Measurements from ENCODE around the gene ATP10D. TPM values are rescaled to one million over a fixed set of nuclear protein-coding genes. Genes with fewer than 3 reads are reported as not detected.
"Not testable (repeated sequence)": the region's sequence is repeated elsewhere in the genome, so short reads cannot be mapped to it uniquely, and the experiment has no call there.

ATP10D gene
- total RNA-seq, 1 donor from 2014 or later: 49.0 TPM

- Mint-ChIP-seq H3K9me3 (ENCODE audit: low read depth) (no peaks in the 10 kb centered on the region), H3K4me1 (ENCODE audit: low read depth) (no peaks in the 10 kb centered on the region), H3K36me3 (ENCODE audit: low read depth) (peaks cover 36% of the 10 kb centered on the region), H3K27ac (ENCODE audit: unreplicated experiment) (no peak overlapping the region), H3K27me3 (ENCODE audit: low read depth) (no peaks in the 10 kb centered on the region), H3K4me3 (ENCODE audit: unreplicated experiment) (no peak overlapping the region)
- DNase-seq (ENCODE audit: low spot score): no peak
- TF ChIP-seq CTCF (IDR thresholded peaks at IDR 0.05): no peak
Observed at GRCh38 chr4:47553329-47554125, 68.5 kb downstream of the ATP10D start.

DNA sequence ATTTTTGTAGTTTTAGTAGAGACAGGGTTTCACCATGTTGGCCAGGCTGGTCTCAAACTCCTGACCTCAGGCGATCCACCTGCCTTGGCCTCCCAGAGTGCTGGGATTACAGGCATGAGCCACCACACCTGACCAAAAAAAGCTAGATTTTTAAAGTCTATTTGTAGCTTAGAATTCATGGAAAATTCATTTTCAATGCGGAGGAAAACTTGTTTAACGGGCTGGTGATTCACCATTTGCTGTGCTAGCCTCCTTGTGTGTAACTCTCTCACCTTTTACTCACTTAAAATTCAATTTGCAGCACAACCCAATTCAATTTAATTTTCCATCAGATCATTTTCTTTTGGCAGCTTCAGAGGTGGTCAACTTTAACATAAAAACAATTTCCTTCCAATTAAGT lies 70.8 kb downstream of the ATP10D start:
- H3K27ac Mint-ChIP-seq (ENCODE audit: unreplicated experiment); H3K4me3 Mint-ChIP-seq (ENCODE audit: unreplicated experiment); H3K27me3 Mint-ChIP-seq (ENCODE audit: low read depth); DNase-seq (ENCODE audit: low spot score); H3K9me3 Mint-ChIP-seq (ENCODE audit: low read depth); H3K4me1 Mint-ChIP-seq (ENCODE audit: low read depth): not testable (repeated sequence)
- H3K36me3 Mint-ChIP-seq (ENCODE audit: low read depth): peaks cover 33% of the 10 kb centered on the region

- TF ChIP-seq CTCF (IDR thresholded peaks at IDR 0.05): no peak
- H3K9me3 Mint-ChIP-seq (ENCODE audit: low read depth): no peaks in the 10 kb centered on the region
- no peak overlapping the region for H3K4me3 Mint-ChIP-seq (ENCODE audit: unreplicated experiment)
- no peaks in the 10 kb centered on the region for H3K4me1 Mint-ChIP-seq (ENCODE audit: low read depth)
- peaks cover 30% of the 10 kb centered on the region for H3K36me3 Mint-ChIP-seq (ENCODE audit: low read depth)
- no peaks in the 10 kb centered on the region for H3K27me3 Mint-ChIP-seq (ENCODE audit: low read depth)
- H3K27ac Mint-ChIP-seq (ENCODE audit: unreplicated experiment): no peak overlapping the region
- no peak for DNase-seq (ENCODE audit: low spot score)
Observed at GRCh38 chr4:47557255-47557654, 72.2 kb downstream of the ATP10D start.

GRCh38 chr4:47560682-47561081 lies 75.6 kb downstream of the ATP10D start:
- H3K27ac Mint-ChIP-seq (ENCODE audit: unreplicated experiment): no peak overlapping the region
- H3K36me3 Mint-ChIP-seq (ENCODE audit: low read depth): peaks cover 22% of the 10 kb centered on the region
- TF ChIP-seq CTCF (IDR thresholded peaks at IDR 0.05): no peak
- no peak overlapping the region for H3K4me3 Mint-ChIP-seq (ENCODE audit: unreplicated experiment)
- no peaks in the 10 kb centered on the region for H3K9me3 Mint-ChIP-seq (ENCODE audit: low read depth)
- H3K27me3 Mint-ChIP-seq (ENCODE audit: low read depth): no peaks in the 10 kb centered on the region
- H3K4me1 Mint-ChIP-seq (ENCODE audit: low read depth): peaks cover 13% of the 10 kb centered on the region
- DNase-seq (ENCODE audit: low spot score): no peak

DNA sequence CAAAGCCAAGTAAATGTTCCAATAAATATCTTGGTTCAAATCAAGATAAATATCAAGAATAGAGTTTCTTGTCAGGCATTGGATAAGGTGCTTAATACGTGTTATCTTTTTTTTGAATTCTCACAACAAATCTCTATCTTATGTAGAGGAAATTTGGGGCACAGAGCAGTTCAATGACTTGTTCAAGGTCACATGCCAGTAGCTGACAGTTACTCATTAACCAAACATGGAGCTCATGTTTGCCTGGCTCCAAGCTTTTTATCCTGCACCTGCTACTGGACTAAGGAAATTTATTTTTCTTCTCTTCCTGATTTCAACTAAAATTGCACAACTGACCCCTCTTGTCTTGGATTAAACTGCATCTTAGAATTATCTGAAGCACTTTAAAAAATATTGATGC lies 76.3 kb downstream of the ATP10D start:
- Mint-ChIP-seq H3K4me1 (ENCODE audit: low read depth) (peaks cover 16% of the 10 kb centered on the region), H3K4me3 (ENCODE audit: unreplicated experiment) (no peak overlapping the region), H3K27me3 (ENCODE audit: low read depth) (no peaks in the 10 kb centered on the region), H3K36me3 (ENCODE audit: low read depth) (peaks cover 22% of the 10 kb centered on the region), H3K9me3 (ENCODE audit: low read depth) (no peaks in the 10 kb centered on the region), H3K27ac (ENCODE audit: unreplicated experiment) (no peak overlapping the region)
- no peak for TF ChIP-seq CTCF (IDR thresholded peaks at IDR 0.05)
- DNase-seq (ENCODE audit: low spot score): no peak

- TF ChIP-seq CTCF (IDR thresholded peaks at IDR 0.05): no peak
- Mint-ChIP-seq H3K27ac (ENCODE audit: unreplicated experiment) (no peak overlapping the region), H3K4me1 (ENCODE audit: low read depth) (peaks cover 16% of the 10 kb centered on the region), H3K36me3 (ENCODE audit: low read depth) (peaks cover 25% of the 10 kb centered on the region), H3K4me3 (ENCODE audit: unreplicated experiment) (no peak overlapping the region), H3K27me3 (ENCODE audit: low read depth) (no peaks in the 10 kb centered on the region), H3K9me3 (ENCODE audit: low read depth) (no peaks in the 10 kb centered on the region)
- DNase-seq (ENCODE audit: low spot score): no peak
Observed at GRCh38 chr4:47562297-47562696, 77.2 kb downstream of the ATP10D start.

Measured in chondrocyte (in vitro differentiated cells).